Fibroblast of the aortic adventitia (primary cell): ENCODE results near the gene PPM1H. TPM values are rescaled to one million over a fixed set of nuclear protein-coding genes. Genes with fewer than 3 reads are reported as not detected.

Source experiments
- DNase-seq: peaks from one replicate; pipeline ENCODE4 v3.0.0-alpha.2; 2010; ENCODE audit warnings: low read depth
- H3K4me3 ChIP-seq: 2 replicates; pipeline ENCODE4 v1.5.1; 2011; ENCODE audit warnings: low read depth, mild to moderate bottlenecking, control low read depth, low read length, moderate library complexity
- total RNA-seq: library from RNA; depleted of rRNA; stranded (reverse); fragments of >200 nt; gene quantifications from 2 replicates; pipeline ENCODE4 v1.2.3, GENCODE V29; 2012; ENCODE audit warnings: low replicate concordance
- TF ChIP-seq, protein P1 (sequence below): IDR thresholded peaks from 2 replicates; pipeline ENCODE4 v1.5.1; 2011; ENCODE audit warnings: mild to moderate bottlenecking, low read length, control low read depth, inconsistent platforms; ENCODE audit not compliant: insufficient read depth

PPM1H gene
- total RNA-seq, 1 donor = 1.3 TPM

GRCh38 chr12:62794218-62794583 is 140.7 kb downstream of the PPM1H start:
- no peak for DNase-seq
- TF ChIP-seq, protein P1, sequence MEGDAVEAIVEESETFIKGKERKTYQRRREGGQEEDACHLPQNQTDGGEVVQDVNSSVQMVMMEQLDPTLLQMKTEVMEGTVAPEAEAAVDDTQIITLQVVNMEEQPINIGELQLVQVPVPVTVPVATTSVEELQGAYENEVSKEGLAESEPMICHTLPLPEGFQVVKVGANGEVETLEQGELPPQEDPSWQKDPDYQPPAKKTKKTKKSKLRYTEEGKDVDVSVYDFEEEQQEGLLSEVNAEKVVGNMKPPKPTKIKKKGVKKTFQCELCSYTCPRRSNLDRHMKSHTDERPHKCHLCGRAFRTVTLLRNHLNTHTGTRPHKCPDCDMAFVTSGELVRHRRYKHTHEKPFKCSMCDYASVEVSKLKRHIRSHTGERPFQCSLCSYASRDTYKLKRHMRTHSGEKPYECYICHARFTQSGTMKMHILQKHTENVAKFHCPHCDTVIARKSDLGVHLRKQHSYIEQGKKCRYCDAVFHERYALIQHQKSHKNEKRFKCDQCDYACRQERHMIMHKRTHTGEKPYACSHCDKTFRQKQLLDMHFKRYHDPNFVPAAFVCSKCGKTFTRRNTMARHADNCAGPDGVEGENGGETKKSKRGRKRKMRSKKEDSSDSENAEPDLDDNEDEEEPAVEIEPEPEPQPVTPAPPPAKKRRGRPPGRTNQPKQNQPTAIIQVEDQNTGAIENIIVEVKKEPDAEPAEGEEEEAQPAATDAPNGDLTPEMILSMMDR = no peak
- H3K4me3 ChIP-seq = no peak overlapping the region

GRCh38 chr12:62793256-62794217 is 141.4 kb downstream of the PPM1H start:
- TF ChIP-seq, protein P1 = peak; percentile 85
- peak; percentile 98 for DNase-seq
- no peak overlapping the region for H3K4me3 ChIP-seq

- TF ChIP-seq, protein P1 = no peak
- no peak for DNase-seq
- H3K4me3 ChIP-seq = no peak overlapping the region
These were observed 142.6 kb downstream of the PPM1H start for GRCh38 chr12:62792236-62792870.

DNA sequence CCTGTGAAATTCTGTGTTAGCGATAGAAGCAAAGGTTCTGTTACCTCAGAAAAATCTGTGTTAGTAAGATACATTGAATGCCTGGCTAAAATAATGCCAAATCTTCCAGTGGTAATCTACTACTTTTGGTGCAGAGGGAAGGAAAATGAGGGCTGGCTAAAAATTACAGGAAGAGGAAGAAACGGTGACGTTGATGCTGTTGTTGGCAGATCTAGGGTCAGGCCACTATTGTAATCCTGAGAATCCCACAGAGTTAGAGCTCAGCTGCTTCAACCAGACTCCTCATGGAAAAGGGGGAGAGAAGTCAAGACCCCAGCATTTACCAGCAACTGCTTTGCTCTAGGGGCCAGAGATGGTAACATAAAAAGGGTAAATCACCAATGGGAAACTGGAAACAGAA is 145.1 kb downstream of the PPM1H start:
- no peak for DNase-seq
- H3K4me3 ChIP-seq = no peak overlapping the region
- TF ChIP-seq, protein P1 = no peak

- H3K4me3 ChIP-seq = no peak overlapping the region
- DNase-seq = no peak
- TF ChIP-seq, protein P1 = no peak
These were observed 147.3 kb downstream of the PPM1H start for GRCh38 chr12:62787611-62788010.

DNA sequence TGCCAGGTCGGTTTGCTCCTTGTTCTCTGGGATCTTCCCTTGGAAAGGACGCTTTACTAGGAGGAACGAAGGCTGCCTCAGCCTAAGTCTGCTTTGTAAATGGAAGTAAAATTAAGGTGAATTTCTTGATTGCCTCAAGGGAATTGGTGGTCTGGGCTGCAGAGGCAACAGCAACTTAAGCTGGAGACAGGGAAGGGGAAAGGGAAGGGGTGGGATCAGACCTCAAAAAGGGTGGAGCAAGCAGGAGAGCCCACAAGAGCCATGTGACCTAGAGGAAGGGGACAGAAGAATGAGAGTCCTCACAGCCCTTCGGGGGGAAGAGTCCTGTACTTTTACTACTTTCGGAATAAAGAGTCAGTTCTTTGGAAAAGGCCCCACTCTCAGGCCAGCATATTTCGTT is 147.9 kb downstream of the PPM1H start:
- H3K4me3 ChIP-seq = no peak overlapping the region
- TF ChIP-seq, protein P1 = no peak
- no peak for DNase-seq
